ENCODE results near the gene AKAP13.
"Not testable (repeated sequence)": the region's sequence is repeated elsewhere in the genome, so short reads cannot be mapped to it uniquely, and the experiment has no call there.

Gene AKAP13

GRCh38 chr15:85504749-85505676, 124.6 kb downstream of the AKAP13 start:
- DNase-seq: no peak

- DNase-seq: no peak
Measured at GRCh38 chr15:85507114-85507513, 126.7 kb downstream of the AKAP13 start.

DNA sequence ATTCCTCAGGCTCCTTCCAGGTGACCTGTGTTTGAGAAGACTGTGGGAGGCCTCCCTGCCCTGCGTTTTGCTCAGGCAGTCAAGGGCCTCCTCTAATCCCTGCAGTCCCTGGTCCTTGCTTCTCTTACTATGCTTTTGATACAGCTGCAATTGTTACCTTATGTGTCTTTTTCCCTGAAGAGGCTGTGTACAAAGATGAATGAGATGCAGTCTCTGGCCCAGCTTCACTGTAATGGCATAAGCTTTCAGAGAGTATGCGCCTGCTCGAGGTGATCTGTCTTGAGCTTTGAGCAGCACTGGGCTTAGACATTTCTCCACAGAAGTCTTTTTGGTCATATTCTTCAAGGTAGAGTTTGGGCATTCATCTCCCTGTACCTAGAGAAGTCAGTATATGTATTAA, 129.6 kb downstream of the AKAP13 start:
- DNase-seq: no peak

DNA sequence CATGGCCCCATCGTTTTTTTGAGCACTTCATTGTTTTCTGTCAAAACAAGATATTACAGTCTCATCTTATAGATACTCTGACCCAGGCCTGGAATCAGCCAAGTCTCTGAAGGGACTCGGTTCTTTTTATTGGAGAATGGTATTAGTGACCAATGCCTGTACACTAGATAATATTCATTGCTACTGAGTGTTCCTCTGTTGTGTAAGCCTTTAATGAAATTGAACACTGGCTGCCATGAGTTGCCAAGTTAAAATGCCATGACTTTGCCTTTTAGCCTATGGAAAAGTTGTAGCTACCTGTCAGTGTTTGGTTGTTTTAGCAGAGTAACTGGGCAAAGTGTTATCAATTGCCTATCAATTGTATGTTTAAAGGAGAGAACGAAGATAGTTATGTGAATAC, 134.0 kb downstream of the AKAP13 start:
- DNase-seq: no peak

DNA sequence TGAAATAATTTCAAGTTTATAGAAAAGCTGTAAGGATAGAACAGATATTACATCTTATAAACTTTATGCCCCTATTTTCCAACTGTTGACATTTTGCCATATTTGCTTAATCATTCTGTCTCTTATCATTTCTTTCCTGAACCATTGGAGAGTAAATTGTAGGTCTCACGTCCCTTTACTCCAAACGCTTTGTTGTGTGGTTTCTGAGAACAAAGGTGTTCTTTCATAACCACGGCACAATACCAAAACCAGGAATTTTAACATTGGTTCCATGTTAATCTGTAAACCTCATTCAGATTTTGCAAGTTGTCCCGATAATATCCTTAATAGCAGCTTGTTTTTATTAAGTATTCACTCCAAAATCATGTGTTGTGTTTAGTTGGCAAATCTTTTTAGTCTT, 134.8 kb downstream of the AKAP13 start:
- DNase-seq: no peak

GRCh38 chr15:85517086-85517485, 136.7 kb downstream of the AKAP13 start:
- no peak for DNase-seq

DNA sequence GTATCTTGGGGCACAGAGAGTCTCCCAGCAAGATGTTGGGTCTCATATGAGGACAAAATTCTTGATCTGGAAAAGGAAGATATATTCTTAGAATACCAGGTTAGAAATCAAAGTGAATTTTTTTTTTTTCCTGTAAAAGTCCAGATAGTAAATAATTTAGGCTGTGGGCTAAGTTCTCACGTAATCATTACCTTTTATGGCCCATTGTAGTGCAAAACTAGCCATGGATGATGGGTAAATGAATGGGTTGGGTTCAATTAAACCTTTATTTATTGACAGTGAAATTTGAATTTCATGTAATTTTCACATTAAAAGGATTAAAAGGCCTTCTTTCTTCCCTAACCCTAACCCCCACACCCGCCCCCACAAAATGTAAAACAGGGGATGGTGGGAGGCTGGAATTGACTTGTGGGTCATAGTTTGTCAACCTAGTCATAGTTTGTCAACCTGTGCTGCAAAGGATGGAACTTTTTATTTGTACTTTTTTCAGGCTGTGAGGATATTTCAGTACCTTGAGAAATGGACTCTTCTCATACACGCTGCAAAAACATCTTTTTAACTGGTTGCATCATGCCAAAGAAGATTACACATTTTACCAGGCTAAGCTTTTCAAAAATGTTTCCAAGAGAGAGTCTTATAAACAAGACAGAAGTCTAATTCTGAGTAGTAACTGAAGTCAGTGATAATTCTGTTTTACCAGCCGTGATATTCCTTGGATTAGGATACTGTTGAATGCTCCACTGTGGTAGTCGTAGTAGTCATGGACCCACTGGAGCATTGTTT, 138.8 kb downstream of the AKAP13 start:
- DNase-seq: no peak

DNA sequence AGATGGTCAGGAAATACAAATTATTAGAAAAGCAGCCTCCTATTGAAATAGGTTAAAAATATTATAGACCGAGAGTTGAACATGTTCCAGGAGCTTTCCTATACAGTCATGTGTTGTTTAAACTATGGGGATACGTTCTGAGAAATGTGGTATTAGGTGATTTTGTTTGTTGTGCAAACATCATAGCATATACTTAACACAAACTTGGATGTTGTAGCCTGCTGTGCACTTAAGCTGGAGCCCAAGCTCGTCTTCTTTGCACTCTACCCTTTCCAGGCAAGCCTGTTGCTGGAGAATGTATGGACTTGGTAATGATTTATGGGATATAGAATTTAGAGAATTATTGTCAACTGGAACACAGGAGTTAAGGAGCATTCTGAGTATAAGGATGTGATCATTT, 140.2 kb downstream of the AKAP13 start:
- no peak for DNase-seq

GRCh38 chr15:85523530-85523929, 143.1 kb downstream of the AKAP13 start:
- no peak for DNase-seq

DNA sequence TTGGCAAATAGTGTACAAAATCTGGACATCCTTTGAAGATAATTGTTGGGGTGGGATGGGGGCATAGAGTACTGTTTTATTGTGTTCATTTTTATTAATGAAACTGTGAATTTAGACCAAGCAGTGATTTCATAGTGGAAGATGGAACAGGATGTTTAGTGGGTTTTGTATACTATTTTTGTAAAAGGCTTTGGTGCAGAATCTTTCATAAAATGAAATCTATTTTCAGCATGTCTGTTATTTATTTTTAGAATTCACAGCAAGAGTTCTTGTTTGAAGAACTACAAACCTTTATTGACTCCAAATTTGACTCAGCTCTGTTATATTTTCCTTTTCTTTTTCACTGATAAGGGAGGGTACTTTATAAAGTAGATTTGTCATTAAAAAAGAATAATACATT, 145.4 kb downstream of the AKAP13 start:
- no peak for DNase-seq

GRCh38 chr15:85527895-85528294, 147.5 kb downstream of the AKAP13 start:
- no peak for DNase-seq

DNA sequence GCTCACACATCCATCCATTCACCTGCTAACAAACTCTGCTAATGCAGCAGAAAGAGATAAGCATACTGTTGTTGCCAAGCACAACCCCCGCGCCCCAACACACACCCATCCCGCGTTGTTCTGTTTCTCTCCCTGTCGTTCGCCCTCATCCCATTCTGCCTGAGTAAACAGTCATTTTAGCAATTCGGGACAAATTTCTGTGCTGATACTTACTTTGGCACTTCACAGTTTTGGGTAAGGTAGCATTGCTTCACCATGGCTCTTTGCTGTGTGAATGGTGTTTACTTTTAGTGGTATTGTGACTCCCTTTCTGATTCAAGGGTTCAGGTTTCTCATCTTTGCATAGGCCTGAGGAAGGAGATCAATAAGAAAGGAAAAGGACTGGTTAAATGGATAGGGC, 149.7 kb downstream of the AKAP13 start:
- no peak for DNase-seq

DNA sequence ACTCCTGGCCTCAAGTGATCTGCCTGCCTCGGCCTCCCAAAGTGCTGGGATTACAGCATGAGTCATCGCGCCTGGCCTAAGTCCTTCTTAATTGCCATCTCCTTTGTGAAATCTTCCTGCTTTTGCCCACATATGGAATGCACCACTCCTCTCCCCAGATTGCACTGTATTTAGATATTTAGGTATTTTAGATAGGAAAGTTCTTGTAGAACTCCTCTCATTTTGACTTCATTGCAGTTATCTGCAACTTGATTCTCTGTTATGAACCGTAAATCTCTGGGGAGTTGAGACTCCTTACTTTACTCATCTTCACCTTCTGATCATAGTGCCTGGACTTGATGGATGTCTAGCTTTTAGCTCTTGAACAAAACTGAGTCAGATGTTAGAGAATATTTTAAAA, 150.7 kb downstream of the AKAP13 start:
- DNase-seq: no peak

DNA sequence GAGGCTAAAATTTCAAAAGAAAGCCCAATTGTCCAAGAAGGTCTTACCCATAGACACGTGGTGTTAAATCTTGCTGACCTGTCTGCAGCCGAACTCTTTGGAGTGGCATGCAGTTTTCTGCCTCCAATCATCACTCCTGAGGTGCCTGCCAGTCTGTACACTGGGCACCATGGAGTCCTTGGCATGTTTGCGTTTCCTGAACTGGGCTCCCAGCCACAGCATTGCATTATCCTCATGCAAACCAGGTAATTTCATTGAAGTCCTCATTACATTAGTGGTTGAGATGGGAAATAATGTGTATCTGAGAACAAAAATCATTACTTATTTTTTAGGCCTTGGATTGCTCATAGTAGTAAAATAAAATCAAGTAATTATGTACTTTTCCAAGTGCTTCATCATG, 152.3 kb downstream of the AKAP13 start:
- no peak for DNase-seq

- no peak for DNase-seq
Measured at GRCh38 chr15:85534031-85534430, 153.6 kb downstream of the AKAP13 start.

DNA sequence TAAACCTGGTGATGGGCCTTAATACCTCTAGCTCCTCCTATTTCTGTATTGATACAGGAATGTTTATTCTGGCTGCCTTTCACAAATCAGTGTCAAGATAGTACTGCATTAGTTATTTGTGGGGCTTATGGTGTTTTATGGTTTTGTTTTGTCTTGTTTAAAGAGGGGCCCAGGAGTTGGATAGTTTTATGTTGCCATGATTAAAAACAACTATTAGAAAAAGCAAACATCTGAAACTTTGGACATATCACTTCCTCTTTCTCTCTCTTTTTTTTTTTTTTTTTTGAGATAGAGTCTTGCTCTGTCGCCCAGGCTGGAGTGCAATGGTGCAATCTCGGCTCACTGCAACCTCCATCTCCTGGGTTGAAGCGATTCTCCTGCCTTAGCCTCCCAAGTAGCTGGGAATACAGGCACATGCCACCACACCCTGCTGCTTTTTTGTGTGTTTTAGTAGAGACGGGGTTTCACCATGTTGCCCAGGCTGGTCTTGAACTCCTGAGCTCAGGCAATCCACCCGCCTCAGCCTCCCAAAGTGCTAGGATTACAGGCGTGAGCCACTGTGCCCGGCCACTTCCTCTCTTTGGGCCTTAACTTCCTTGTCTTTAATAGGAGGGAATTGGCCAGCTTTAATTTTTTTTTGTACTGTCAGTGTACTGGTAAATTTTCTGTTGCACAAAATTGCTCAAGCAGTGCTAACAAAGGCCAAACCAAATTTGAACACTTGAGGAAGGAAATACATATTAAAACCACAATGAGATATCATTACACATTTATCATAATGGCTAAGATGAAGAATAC, 155.3 kb downstream of the AKAP13 start:
- not testable (repeated sequence) for DNase-seq

GRCh38 chr15:85536341-85536740, 155.9 kb downstream of the AKAP13 start:
- no peak for DNase-seq

DNA sequence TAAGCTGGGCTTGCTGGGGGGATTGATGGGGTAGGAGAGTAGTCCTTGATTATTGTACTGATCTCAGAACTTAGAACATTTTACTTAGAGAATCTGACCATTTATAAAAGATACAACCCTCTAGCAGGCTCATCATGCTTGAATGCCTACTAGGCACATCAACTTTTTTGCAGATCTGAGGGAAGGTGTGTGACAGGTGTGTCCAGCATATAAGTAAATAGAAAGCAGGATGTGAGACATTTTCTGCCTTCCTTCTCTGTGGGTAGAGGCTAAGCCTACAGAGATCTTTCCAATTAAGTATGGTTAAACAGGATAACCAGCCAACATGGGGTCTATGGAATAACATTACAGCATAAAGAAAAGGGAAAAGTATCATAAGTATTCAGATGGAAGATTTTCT, 159.1 kb downstream of the AKAP13 start:
- no peak for DNase-seq

DNA sequence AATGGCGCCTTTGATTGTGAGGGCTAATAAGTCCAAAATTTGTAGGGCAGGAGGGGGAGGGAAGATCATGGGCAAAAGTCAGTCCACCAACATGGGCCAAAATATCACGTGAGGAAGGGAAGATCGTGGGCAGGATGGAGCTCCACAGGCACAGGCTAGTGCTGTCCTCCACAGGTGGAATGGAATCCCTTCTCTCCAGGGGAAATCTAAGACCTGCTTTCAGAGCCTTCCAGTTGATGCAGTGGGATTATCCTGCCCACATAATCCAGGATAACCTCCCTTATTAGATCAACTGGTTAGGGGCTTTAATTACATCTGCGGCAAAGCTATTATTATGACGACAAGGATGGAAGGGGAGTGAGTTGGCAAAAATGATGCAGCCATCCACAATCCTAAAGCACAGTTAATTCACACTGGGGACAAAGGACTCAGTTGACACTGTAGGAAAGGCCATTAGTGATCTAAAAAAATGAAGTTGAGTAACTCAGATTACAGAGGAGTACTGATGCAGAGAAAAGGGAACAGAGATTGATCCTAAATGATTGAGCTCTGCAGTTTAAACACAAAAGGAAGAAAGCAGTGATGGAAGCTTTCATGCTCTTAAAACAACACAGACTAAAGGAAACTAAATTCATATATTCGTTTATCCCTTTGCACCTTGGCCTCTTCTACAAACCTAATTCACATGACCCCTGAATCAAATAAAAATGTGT, 159.8 kb downstream of the AKAP13 start:
- DNase-seq: no peak

DNA sequence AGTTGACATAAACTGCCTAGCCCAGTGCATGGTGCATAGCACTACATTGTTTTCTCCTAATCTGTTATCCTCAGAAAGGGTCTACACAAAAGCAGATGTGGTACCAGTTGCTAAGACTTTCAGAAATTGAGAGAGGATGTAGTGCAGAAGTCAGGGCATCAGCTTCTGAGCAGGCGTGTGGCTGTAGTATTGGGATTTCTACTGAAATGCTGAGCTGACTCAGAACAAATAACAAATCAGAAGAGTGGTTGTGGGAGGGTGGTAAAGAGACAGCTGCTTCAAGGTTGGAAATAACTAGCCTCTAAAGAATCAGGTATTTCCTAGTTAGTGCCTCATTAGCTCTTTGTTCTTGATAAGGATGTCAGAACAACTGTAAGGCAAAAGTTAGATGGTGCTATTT, 161.3 kb downstream of the AKAP13 start:
- no peak for DNase-seq

- no peak for DNase-seq
Measured at GRCh38 chr15:85542488-85542887, 162.1 kb downstream of the AKAP13 start.

GRCh38 chr15:85542895-85543331, 162.5 kb downstream of the AKAP13 start:
- DNase-seq: no peak

DNA sequence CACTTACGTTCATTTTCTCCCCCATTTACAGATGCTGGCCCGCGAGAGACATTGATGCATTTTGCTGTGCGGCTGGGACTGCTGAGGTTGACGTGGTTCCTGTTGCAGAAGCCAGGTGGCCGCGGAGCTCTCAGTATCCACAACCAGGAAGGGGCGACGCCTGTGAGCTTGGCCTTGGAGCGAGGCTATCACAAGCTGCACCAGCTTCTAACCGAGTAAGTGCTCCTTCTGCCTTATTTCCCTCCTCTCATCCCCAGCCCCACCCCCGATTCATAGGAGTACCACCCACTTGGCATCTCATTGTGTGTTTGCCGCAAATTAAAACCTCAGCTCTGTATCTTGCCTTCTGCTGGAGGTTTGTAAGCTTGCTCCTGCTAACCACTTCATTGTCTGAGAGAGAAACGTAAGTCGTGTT, 163.3 kb downstream of the AKAP13 start:
- DNase-seq: no peak

Measured in 8988T (cell line).